GM18951 (cell line): ENCODE data around the gene SPDYE9.
"Not testable (repeated sequence)": the region's sequence is repeated elsewhere in the genome, so short reads cannot be mapped to it uniquely, and the experiment has no call there.

Source experiments
- in situ Hi-C: fragments of 300-500 bp; cut with MboI; formaldehyde crosslinking; loops from one replicate; pipeline ENCODE4 v1.12.0; 2022; ENCODE audit warnings: low sequenced_read_pairs, mixed read lengths, inconsistent platforms; ENCODE audit not compliant: unreplicated experiment

SPDYE9 gene, protein sequence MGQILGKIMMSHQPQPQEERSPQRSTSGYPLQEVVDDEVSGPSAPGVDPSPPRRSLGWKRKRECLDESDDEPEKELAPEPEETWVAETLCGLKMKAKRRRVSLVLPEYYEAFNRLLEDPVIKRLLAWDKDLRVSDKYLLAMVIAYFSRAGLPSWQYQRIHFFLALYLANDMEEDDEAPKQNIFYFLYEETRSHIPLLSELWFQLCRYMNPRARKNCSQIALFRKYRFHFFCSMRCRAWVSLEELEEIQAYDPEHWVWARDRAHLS

DNA sequence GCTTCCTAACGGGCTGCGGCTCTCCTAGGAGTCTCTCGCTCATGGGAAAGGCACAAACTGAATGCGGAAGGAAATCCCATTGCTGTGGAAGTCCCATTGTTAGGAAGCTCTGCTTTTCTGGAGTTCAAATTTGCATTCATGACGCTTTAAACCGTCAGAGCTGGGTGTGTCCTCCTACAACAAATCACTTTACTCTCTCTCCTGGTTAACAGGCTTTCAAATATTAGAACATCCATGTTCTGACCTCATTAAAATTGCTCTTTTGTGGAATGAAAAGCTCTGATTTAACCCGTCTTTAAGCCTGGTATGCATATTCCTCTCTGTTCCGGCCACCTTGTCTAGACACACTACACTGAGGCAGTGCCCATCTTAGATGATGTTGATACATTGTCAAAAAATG lies at the start of gene SPDYE9:
TSS of gene SPDYE9 (minus strand) at position 101 of the 400 bp plus-strand sequence. CDS start 1,800 bp downstream, outside the sequence.
- in situ Hi-C loops: not testable (repeated sequence)

DNA sequence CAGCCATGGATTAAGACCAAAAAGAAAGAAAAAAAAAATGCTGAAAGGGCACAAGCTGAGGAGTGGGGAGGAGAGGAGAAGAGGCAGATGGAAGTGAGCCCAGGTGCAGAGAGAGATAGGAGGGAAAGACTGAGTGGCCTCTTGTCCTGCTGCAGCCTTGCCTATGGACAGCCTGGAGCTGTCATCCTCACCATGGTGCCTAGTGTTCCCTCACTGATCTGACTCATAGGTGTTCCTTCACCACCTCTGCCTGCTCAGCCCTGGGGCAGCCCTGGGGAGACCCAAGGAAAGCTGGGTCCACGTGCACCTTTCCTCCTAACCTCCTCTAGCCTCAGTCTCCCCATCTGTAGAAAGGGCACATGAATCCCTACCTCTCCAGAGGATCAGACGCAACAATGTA lies 49.0 kb upstream of the SPDYE9 start:
- in situ Hi-C loops: not testable (repeated sequence)

DNA sequence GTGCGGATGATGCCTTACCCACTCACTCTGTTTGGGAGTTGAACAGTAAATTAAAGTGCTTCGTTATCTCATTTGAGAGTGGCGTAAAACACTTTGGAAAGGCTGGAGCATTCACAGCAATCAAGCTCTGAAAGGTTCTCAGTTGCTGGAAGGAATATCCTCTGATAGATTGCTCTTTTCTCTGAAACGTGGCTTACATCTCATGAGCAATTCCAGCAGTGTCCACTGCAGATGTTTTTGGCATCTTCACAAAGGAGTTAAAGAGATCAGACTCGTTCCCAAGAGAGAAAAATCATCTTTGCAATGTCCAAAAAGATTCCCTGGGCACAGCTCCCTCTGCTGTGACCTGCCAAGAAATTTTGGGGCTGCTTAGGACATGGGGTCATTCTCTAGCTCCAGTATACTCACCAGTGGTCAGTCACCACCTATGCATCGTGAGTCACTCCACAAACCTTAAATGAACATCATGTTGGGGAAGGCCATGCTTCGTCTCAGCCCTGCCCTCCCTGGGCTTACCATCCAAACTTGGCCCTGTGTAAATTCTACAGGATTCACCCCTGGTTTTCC lies 46.9 kb upstream of the SPDYE9 start:
- in situ Hi-C loops: not testable (repeated sequence)

- in situ Hi-C loops: not testable (repeated sequence)
Observed at GRCh38 chr7:73130612-73131011, 44.8 kb upstream of the SPDYE9 start.

DNA sequence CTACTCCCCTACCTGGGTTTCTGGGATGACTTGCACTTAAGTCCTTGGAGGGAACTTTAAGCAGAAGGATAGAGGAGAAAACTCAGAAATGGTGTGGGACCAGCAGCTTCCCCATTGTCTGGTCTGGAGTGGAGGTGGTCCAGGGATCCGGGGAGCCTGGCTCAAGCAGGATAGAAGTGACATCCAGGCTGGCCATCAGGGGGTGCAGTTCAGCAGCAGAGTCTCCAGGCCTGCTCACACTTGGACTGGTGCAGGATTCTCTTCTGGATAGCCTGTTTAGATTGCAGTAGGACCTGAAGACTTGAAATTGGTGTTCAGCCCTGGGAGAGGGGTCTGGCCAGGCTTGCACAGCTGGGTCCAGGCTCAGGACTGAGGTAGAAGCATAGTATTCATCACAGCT lies 38.3 kb upstream of the SPDYE9 start:
- in situ Hi-C loops: not testable (repeated sequence)

DNA sequence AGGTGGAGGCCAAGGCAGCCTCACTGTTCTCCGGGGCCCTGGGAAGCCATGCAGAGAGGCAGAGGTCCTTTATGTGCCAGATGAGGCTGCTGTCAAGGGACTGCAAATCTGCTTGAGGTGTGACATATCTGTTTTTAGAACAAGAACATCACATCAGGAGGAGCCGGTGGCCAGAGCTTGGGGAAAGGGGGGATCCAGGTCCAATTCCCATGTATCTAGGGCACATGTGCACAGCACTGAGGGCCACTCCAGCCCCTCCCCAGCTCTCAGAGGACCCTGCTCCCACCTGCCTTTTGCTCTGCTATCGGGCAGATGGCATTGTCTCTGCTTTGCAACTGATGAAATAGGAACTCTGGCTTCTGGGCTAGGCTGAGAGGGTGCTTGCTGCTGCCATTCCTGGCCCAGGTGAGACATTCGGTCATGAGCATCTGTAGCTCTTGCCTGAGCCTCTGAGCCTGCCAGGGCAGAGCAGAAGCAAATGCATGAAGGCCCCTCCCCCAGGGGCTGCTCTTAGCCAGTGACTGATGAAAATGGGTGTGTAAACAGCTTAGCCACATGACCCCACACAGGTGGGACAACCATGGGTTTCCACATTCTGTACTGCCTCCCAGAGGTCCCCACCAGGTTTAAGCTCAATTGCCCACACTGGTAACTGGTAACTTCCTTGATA lies 37.1 kb upstream of the SPDYE9 start:
- in situ Hi-C loops: not testable (repeated sequence)

- in situ Hi-C loops: not testable (repeated sequence)
Observed at GRCh38 chr7:73118155-73118554, 32.3 kb upstream of the SPDYE9 start.

DNA sequence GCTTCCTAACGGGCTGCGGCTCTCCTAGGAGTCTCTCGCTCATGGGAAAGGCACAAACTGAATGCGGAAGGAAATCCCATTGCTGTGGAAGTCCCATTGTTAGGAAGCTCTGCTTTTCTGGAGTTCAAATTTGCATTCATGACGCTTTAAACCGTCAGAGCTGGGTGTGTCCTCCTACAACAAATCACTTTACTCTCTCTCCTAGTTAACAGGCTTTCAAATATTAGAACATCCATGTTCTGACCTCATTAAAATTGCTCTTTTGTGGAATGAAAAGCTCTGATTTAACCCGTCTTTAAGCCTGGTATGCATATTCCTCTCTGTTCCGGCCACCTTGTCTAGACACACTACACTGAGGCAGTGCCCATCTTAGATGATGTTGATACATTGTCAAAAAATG lies 28.0 kb downstream of the SPDYE9 start, which contains the start of gene SPDYE11:
TSS of gene SPDYE11 (minus strand) at position 101 of the 400 bp plus-strand sequence. CDS start 1,800 bp downstream, outside the sequence.
- in situ Hi-C loops: not testable (repeated sequence)

GRCh38 chr7:73029666-73030065 lies 56.2 kb downstream of the SPDYE9 start, which contains the start of gene SPDYE8:
Gene SPDYE8, minus strand, starts transcription at chr7:73029766. Its CDS starts 1,800 bp downstream, at chr7:73027966.
- in situ Hi-C loops: not testable (repeated sequence)
